MG63 (cell line): ENCODE results near the gene LGALS7B. TPM values are rescaled to one million over a fixed set of nuclear protein-coding genes. Genes with fewer than 3 reads are reported as not detected.
"Not testable (repeated sequence)": the region's sequence is repeated elsewhere in the genome, so short reads cannot be mapped to it uniquely, and the experiment has no call there.

Source experiments
- DNase-seq: peaks from one replicate; pipeline ENCODE4 v3.0.0-alpha.2; 2020
- H3K27me3 ChIP-seq: fragments of 250-450 bp; sonication (Bioruptor Pico); 2 replicates; pipeline ENCODE4 v1.5.1; 2020; ENCODE audit warnings: mild to moderate bottlenecking, moderate library complexity
- H3K36me3 ChIP-seq: fragments of 250-450 bp; sonication (Bioruptor Pico); 2 replicates; pipeline ENCODE4 v1.5.1; 2020; ENCODE audit warnings: mild to moderate bottlenecking, moderate library complexity
- H3K4me3 ChIP-seq: fragments of 250-450 bp; sonication (Bioruptor Pico); 2 replicates; pipeline ENCODE4 v1.5.1; 2020; ENCODE audit warnings: mild to moderate bottlenecking, moderate library complexity
- H3K9me3 ChIP-seq: fragments of 250-450 bp; sonication (Bioruptor Pico); 2 replicates; pipeline ENCODE4 v1.5.1; 2020; ENCODE audit warnings: mild to moderate bottlenecking, moderate library complexity
- total RNA-seq: library from RNA; depleted of rRNA; stranded (reverse); fragments of >200 nt; shearing (Covaris generic); gene quantifications from 2 replicates; pipeline ENCODE4 v1.2.3, GENCODE V29; 2014; ENCODE audit warnings: low replicate concordance

LGALS7B gene
- total RNA-seq, 1 experiment from 2014 or later = not detected

DNA sequence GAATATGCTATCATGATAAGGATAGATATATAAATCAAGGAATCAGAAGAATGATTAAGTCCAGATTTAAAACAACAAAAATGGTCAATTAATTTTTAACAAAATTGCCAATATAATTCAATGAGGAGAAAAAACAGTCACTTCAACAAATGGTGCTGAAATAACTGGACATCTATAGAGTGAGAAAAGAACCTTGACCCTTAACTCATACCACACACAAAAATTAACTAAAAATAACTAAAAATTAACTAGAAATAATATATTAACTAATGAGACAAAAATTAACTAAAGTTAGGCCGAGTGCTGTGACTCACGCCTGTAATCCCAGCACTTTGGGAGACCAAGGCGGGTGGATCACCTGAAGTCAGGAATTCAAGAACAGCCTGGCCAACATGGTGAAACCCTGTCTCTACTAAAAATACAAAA, 25.2 kb upstream of the LGALS7B start:
- H3K27me3 ChIP-seq = 0 out of 2 replicates have a peak, but pooled peaks cover 3% of the 10 kb centered on the region
- H3K4me3 ChIP-seq = no peak overlapping the region
- peaks cover 2% of the 10 kb centered on the region; the same call in 1 of the 2 replicates for H3K9me3 ChIP-seq
- DNase-seq = no peak
- H3K36me3 ChIP-seq = no peaks in the 10 kb centered on the region

DNA sequence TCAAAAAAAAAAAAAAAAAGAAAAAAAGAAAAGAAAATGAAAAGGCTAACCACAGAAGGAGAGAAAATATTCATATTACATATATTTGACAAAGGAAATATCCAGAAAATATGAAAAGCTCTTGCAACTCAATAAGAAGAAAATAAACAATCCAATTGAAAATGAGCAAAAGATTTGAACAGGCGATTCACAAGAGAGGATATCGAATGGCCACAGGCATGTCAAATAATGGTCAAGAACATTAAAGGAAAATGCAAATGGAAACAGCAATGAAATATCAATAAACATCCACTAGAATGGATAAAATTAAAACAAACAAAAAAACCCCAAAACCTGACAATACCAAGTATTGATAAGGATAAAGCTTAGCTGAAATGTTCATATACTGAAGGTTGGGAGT, 23.8 kb upstream of the LGALS7B start:
- Histone ChIP-seq H3K9me3 (peaks cover 2% of the 10 kb centered on the region; the same call in 1 of the 2 replicates), H3K36me3 (no peaks in the 10 kb centered on the region), H3K27me3 (0 out of 2 replicates have a peak, but pooled peaks cover 3% of the 10 kb centered on the region), H3K4me3 (no peak overlapping the region)
- DNase-seq = no peak

GRCh38 chr19:38766276-38767047, 22.5 kb upstream of the LGALS7B start:
- Histone ChIP-seq H3K27me3 (0 out of 2 replicates have a peak, but pooled peaks cover 3% of the 10 kb centered on the region), H3K9me3 (peaks cover 2% of the 10 kb centered on the region; the same call in 1 of the 2 replicates), H3K4me3 (no peak overlapping the region), H3K36me3 (no peaks in the 10 kb centered on the region)
- no peak for DNase-seq

DNA sequence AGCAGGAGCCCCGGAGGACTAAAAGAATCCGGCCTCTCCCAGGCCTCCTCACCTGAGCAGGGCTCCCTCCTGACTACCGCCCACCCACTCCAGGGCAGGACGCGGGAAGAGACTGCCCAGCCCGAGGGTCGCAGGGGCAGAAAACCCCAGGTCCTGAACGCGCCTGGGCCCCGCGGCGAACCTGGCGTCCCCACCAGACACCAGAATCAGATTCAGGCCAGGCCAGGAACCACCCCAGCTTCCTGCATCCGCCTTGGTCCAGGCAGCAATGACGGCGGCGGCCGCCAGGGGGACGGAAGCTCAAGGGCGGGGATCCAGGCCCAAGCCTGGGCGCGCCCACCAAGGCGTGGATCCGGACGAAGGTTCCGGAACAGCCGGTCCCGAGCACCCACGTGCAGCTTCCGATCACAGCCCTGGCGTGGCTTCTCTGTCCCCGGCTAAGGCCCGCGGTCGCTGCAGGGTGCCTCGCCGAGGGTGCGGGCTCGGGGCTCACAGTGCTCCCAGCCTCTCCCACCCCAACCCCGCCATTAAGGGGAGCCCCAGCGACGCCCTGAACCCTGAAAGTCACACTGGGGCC, 19.3 kb upstream of the LGALS7B start:
- no peak overlapping the region for H3K4me3 ChIP-seq
- 0 out of 2 replicates have a peak, but pooled peaks cover 3% of the 10 kb centered on the region for H3K27me3 ChIP-seq
- peaks cover 2% of the 10 kb centered on the region; the same call in 1 of the 2 replicates for H3K9me3 ChIP-seq
- no peaks in the 10 kb centered on the region for H3K36me3 ChIP-seq
- peak; percentile 71 for DNase-seq

- not testable (repeated sequence) for H3K4me3 ChIP-seq, H3K36me3 ChIP-seq
Measured at GRCh38 chr19:38770228-38770948, 18.6 kb upstream of the LGALS7B start.

DNA sequence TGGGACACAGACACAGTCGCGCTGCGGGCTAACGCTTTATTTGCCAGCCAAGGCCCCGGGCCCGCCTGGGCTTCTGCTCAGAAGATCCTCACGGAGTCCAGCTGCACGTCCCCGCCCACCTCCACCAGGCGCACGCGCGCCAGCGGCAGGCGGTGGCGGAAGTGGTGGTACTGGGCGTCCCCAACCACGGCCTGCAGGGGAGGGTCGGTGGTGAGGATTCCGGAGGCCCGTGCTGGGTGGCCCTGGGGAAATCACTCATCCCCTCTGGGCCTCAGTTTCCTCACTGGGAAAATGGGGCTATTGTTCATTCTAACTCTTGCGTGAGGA, 18.1 kb upstream of the LGALS7B start:
- H3K27me3 ChIP-seq, H3K36me3 ChIP-seq, DNase-seq, H3K4me3 ChIP-seq, H3K9me3 ChIP-seq: not testable (repeated sequence)

More at GRCh38 chr19:38770228-38770948, 18.6 kb upstream of the LGALS7B start:
- DNase-seq, H3K9me3 ChIP-seq, H3K27me3 ChIP-seq: not testable (repeated sequence)

DNA sequence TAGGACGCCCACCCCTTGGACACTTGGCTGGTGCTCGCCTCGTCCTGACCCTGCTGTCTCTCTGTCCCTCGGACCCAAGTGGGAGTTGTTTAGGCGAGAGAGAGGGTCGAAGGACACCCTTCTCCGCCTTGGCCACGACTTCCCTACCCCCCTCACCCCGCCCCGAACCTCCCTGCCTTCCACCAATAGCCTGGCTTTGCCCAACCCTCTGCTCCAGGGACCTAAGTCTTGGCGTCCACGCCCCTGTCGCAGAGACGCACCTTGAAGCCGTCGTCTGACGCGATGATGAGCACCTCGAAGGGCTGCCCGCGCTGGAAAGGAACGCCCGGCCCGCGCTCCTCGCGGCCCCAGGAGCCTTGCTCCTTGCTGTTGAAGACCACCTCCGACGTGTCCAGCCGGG, 17.4 kb upstream of the LGALS7B start:
- DNase-seq, H3K36me3 ChIP-seq, H3K27me3 ChIP-seq, H3K4me3 ChIP-seq, H3K9me3 ChIP-seq: not testable (repeated sequence)

- DNase-seq = no peak
- Histone ChIP-seq H3K4me3 (no peak within 1 kb of the TSS), H3K27me3 (no peaks in the 10 kb centered on the region), H3K36me3 (no peaks in the 10 kb centered on the region), H3K9me3 (no peaks in the 10 kb centered on the region)
Measured at GRCh38 chr19:38773469-38774177, 15.4 kb upstream of the LGALS7B start, which contains the start of gene LGALS7. LGALS7 (minus strand) TSS chr19:38773517; CDS start chr19:38773492, 25 bp downstream.

DNA sequence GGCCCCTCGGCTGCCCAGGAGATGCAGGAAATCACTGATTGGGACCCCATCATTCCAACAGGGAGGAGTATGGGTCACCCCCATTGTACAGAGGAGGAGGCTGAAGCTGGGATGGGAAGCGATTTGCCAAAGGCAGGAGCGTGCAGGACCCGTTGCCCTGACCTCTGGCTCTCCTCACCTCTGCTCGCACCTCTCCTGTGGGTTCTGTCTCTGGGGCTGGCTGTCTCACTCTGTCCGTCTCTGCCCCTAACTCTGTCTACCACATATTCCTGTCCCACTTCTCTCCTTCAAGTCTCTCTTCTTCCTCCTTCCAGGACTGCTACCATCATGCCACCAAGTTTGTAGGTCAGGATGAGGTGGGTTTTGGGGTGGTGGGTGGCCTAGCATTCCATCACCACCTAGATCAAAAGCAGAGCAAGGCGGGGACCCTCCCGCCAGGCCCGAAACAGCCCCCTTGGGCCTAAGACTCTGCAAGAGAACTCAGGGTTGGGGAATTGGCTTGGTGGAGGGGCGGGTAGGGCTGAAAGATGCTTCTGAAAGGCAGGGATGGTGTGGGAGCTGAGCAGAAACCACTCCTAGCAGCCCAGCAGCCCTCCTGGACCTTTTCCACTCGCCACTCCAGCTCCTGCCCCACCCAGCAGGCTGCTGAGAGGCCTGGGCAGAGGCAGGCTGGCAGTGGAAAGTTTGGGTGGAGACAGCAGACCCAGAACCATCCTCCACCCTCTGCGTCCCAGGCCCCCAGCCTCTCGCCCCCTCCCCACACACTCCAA, 14.6 kb upstream of the LGALS7B start:
- Histone ChIP-seq H3K36me3 (no peaks in the 10 kb centered on the region), H3K9me3 (no peaks in the 10 kb centered on the region), H3K27me3 (peaks cover under 1% of the 10 kb centered on the region; the same call in 1 of the 2 replicates), H3K4me3 (no peak overlapping the region)
- no peak for DNase-seq

- Histone ChIP-seq H3K36me3 (no peaks in the 10 kb centered on the region), H3K9me3 (no peaks in the 10 kb centered on the region), H3K27me3 (peaks cover 19% of the 10 kb centered on the region), H3K4me3 (no peak overlapping the region)
- DNase-seq = no peak
Measured at GRCh38 chr19:38778733-38779132, 10.3 kb upstream of the LGALS7B start.

DNA sequence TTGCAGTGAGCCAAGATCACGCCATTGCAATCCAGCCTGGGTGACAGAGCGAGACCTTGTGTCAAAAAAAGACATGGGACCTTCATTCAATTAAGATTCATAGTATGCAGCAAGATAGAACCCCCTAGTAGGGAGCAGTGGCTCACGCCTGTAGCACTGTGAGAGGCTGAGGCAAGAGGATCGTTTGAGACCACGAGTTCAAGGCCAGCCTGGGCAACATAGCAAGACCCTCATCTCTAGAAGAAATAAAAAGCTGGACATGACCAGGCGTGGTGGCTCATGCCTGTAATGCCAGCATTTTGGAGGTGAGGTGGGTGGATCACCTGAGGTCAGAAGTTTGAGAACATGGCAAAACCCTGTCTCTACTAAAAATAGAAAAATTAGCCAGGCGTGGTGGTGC, 8.6 kb upstream of the LGALS7B start:
- Histone ChIP-seq H3K4me3 (no peak overlapping the region), H3K27me3 (peaks cover 19% of the 10 kb centered on the region), H3K9me3 (no peaks in the 10 kb centered on the region), H3K36me3 (no peaks in the 10 kb centered on the region)
- no peak for DNase-seq

DNA sequence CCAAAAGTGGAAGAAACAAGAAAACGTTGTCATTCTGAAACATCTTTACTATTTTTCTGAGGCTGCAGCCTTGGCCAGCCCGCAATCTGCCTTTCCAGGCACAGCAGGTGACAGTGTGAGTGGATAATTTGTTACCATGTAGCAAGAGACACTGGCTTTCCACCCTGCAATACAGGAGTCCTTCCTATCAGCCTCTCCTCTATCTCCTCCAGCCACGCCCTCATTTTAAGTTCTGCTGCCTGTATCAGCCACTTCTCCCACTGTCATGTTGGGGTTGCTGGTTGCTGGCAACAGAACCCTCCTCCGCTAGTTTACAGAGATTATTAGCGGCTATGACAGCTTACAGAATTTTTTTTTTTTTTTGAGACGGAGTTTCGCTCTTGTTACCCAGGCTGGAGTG, 7.9 kb upstream of the LGALS7B start:
- no peak for DNase-seq

GRCh38 chr19:38782212-38782611, 6.8 kb upstream of the LGALS7B start:
- H3K27me3 ChIP-seq = peaks cover 19% of the 10 kb centered on the region
- not testable (repeated sequence) for H3K9me3 ChIP-seq, H3K4me3 ChIP-seq, DNase-seq, H3K36me3 ChIP-seq

More for the DNA sequence above, 7.9 kb upstream of the LGALS7B start:
- H3K27me3 ChIP-seq = peaks cover 19% of the 10 kb centered on the region
- H3K36me3 ChIP-seq = no peaks in the 10 kb centered on the region
- no peaks in the 10 kb centered on the region for H3K9me3 ChIP-seq
- H3K4me3 ChIP-seq = no peak overlapping the region

GRCh38 chr19:38784224-38784623, 4.8 kb upstream of the LGALS7B start:
- Histone ChIP-seq H3K27me3 (peaks cover 19% of the 10 kb centered on the region), H3K36me3 (no peaks in the 10 kb centered on the region), H3K9me3 (no peaks in the 10 kb centered on the region), H3K4me3 (no peak overlapping the region)
- DNase-seq = no peak

- Histone ChIP-seq H3K27me3 (peaks cover 13% of the 10 kb centered on the region), H3K36me3 (no peaks in the 10 kb centered on the region), H3K9me3 (no peaks in the 10 kb centered on the region)
Measured at GRCh38 chr19:38785187-38785699, 3.8 kb upstream of the LGALS7B start.

DNA sequence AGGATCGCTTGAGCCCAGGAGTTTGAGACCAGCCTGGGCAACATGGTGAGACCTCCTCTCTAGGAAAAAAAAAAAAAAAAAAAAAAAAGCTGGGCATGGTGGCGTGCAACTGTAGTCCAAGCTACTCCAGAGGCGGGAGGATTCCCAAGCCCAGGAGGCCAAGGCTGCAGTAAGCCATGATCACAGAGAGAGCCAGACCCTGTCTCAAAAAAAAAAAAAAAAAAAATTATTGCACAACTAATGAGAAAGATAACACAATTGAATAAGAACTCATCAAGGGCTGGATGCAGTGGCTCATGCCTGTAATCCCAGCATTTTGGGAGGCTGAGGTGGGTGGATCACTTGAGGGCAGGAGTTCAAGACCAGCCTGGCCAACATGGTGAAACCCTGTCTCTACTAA, 2.9 kb upstream of the LGALS7B start:
- H3K9me3 ChIP-seq, H3K27me3 ChIP-seq, H3K4me3 ChIP-seq, DNase-seq, H3K36me3 ChIP-seq: not testable (repeated sequence)

More at GRCh38 chr19:38785187-38785699, 3.8 kb upstream of the LGALS7B start:
- no peak overlapping the region for H3K4me3 ChIP-seq
- DNase-seq = no peak
